NCI-H187 treated with DMSO at 0.1 percent for 48 hours (cell line): ENCODE results near the gene ABLIM3.
A peak's percentile ranks its signal among the peaks of the same experiment; 100 is the strongest.

Experiments
- DNase-seq: peaks from one replicate; lab custom pipeline; 2025; lab: John Stamatoyannopoulos, UW

The ABLIM3 gene

DNA sequence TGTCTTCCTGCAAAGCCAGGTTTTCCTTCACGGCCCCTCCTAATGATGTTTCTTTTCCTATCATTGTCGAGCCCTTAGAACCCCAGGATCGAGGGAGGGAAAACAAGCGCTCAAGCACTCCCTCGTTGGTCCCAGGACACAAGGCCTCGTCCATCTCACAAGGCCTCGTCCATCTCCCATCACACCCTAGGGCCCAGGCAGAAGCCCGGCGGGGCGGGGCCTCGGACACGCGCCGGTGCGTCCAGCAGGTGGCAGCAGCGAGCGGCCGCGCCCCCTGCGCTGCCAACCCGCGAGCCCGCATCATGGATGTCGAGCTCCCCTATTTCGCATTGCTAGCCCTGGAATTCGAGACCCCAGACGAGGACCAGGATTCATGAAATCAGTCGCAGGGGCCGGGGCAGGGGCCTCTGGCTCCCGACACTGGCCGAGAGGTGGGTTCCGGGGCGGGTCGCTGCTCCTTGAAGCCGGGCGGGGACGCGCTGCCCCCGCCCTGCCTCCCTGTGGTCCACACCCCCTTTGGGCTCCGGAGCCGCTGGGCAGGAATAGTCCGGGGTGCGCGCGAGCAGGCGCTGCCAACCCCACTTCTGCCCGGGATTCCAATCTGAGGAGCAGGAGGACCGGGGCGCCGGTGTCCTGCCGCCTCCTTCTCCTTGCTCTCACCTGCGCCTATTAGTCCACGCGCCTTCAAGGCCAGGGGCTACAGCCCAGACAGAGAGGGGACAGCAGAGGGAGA lies at the start of gene ABLIM3:
Gene ABLIM3 (plus strand): TSS at position 270 of the 733 bp plus-strand sequence. CDS start 603 bp downstream, outside the sequence.
- DNase-seq = no peak

DNA sequence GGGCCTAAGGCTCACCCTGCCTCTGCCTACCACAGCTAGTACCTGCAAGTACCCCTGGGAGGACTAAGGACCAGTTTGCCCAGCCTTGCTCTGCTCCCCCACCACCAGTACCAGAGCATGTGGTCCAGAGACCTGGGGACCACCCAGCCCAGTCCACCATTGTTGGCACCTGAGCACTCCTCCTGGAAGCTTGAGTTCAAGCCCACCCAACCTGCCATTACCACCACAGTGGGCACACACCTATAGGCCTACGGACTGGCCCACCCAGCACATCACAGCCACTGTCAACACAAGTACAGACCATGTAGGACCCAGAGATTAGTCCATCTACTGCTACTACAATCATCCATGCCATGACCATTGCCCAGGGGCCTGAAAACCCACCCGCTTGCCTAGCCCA lies 47.7 kb upstream of the ABLIM3 start:
- no peak for DNase-seq

- no peak for DNase-seq
These were observed 46.3 kb upstream of the ABLIM3 start for GRCh38 chr5:149094996-149095395.

- no peak for DNase-seq
These were observed 41.4 kb upstream of the ABLIM3 start for GRCh38 chr5:149099920-149100319.

GRCh38 chr5:149100331-149100730 lies 41.0 kb upstream of the ABLIM3 start:
- DNase-seq = no peak

DNA sequence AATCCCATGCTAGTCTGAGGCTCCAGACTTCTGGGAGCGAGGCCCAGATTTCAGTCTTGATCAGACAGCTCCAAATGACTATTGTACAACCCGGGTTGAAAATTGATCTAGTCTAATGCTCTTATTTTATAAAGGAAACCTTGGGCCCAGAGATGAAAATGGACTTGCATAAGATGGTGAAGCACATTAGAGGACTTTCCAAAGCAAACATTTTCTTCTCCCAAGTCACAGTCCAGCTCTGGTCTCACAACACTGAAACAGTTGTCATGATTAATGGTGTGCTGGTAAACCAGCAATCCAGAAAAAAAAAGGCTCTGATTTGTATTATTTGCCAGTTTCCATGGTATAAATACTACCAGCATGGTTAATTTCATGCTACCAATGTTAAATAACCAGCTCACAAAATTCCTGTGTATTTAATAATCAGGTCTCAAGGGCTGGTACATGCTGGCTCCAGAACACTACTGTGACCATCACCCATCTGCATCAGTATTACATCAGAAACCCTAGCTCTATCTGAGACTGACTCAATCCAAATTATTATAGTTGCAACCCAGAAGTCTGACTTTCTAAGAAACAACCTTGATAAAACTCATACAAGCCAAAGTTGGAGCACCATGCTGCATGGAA lies 32.5 kb upstream of the ABLIM3 start:
- DNase-seq = no peak

DNA sequence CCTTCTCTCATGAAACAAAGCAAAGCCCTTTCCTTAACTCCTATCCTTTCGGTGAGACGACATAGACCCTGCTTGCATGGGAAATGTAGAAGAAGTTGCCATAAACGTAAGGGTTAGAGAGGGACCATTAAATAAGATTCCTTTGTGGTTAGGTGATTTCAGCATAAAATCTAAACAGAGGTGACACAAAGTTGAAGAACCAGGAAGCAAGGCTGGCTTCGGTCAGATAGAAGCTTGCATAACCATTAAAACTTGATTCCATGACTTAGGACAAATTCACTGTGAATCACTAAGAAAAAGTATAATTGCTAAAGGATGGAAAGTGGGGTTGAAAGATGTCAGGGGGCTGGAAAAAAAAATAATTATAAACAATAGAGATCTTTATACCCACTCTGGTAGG lies 30.9 kb upstream of the ABLIM3 start:
- DNase-seq = no peak

- no peak for DNase-seq
These were observed 27.6 kb upstream of the ABLIM3 start for GRCh38 chr5:149113669-149114068.

- DNase-seq = peak; percentile 19
These were observed 26.6 kb upstream of the ABLIM3 start for GRCh38 chr5:149114403-149115312.

GRCh38 chr5:149117970-149118369 lies 23.3 kb upstream of the ABLIM3 start:
- DNase-seq = no peak

DNA sequence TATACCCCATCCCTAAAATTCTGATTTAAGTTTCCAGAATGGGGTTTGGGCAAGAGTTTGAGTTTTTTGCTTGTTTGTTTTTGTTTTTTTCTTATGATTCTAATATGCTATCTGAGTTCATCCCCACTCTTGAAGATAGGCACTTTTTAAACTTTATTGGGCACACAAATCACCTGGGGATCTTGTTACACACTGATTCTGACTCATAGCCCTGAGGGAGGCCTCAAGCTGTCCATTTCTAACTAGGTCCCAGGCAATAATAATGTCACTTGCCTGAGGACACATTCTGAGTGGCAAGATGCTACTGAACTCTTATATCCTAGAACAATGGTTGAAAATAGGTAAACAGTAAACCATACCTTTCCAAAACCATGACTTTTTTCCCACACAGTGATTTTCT lies 22.8 kb upstream of the ABLIM3 start:
- DNase-seq = no peak

- no peak for DNase-seq
These were observed 20.1 kb upstream of the ABLIM3 start for GRCh38 chr5:149121145-149121544.

- DNase-seq = no peak
These were observed 18.1 kb upstream of the ABLIM3 start for GRCh38 chr5:149123211-149123610.

GRCh38 chr5:149125386-149125891 lies 15.9 kb upstream of the ABLIM3 start:
- DNase-seq = no peak

- DNase-seq = no peak
These were observed 14.4 kb upstream of the ABLIM3 start for GRCh38 chr5:149126906-149127305.

- DNase-seq = no peak
These were observed 13.8 kb upstream of the ABLIM3 start for GRCh38 chr5:149127394-149127955.

GRCh38 chr5:149128023-149128875 lies 13.0 kb upstream of the ABLIM3 start:
- no peak for DNase-seq

- no peak for DNase-seq
These were observed 12.1 kb upstream of the ABLIM3 start for GRCh38 chr5:149129181-149129580.

GRCh38 chr5:149130121-149130914 lies 11.0 kb upstream of the ABLIM3 start:
- no peak for DNase-seq

- DNase-seq = no peak
These were observed 8.8 kb upstream of the ABLIM3 start for GRCh38 chr5:149132474-149132873.
